Mucosa of rectum (tissue), 2 donors: ENCODE results near the gene STK39.

Source experiments
- H3K27ac ChIP-seq, 2 donors: one replicate each; pipeline ENCODE4 v1.7.0; 2013; ENCODE audit warnings: inconsistent platforms in 2 of 2, low read depth in 2 of 2, low read length in 2 of 2
- H3K27me3 ChIP-seq, 2 donors: one replicate each; pipeline ENCODE4 v1.7.0; 2013; ENCODE audit warnings: low read length in 2 of 2; ENCODE audit not compliant: control insufficient read depth in 2 of 2, insufficient read depth in 2 of 2
- H3K36me3 ChIP-seq, 2 donors: one replicate each; pipeline ENCODE4 v1.7.0; 2013; ENCODE audit warnings: low read length in 2 of 2; ENCODE audit not compliant: control insufficient read depth in 2 of 2, insufficient read depth in 2 of 2
- H3K4me1 ChIP-seq, 2 donors: one replicate each; pipeline ENCODE4 v1.7.0; 2013; ENCODE audit warnings: low read length in 2 of 2, mild to moderate bottlenecking in 1 of 2; ENCODE audit not compliant: control insufficient read depth in 2 of 2, insufficient read depth in 2 of 2
- H3K4me3 ChIP-seq, 2 donors: one replicate each; pipeline ENCODE4 v1.7.0; 2013; ENCODE audit warnings: low read length in 2 of 2
- H3K9ac ChIP-seq, 2 donors: one replicate each; pipeline ENCODE4 v1.7.0; 2013; ENCODE audit warnings: low read length in 2 of 2, low read depth in 1 of 2, mild to moderate bottlenecking in 1 of 2
- H3K9me3 ChIP-seq, 2 donors: one replicate each; pipeline ENCODE4 v1.7.0; 2013; ENCODE audit warnings: low read length in 2 of 2; ENCODE audit not compliant: control insufficient read depth in 2 of 2
- donor health status: healthy.
- donor health status: Normal muscosa, but diverticular disease.

Gene STK39

DNA sequence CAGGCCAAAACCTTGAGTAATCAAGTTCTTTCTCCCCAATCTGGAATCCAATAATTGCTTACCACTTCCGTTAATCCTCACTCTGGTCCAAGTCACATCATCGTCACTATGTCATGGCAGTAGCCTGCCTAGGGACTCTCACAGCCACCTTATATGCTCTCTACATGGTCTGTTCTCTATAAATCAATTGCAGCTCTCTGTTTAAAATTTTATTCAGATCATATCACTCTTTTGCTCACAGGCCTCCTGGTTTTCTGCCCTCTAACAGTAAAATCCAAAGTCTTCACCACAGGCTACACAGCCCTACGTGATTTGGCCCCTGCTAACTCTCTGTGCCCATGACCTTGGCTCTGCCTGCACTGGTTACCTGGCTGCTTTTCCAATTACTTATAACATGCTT is 188.7 kb downstream of the STK39 start:
- Histone ChIP-seq H3K27me3 (no peaks in the 10 kb centered on the region), H3K9ac (no peak overlapping the region), H3K36me3 (peaks cover 15 to 19% of the 10 kb centered on the region in 2 donors), H3K4me1 (no peaks in the 10 kb centered on the region), H3K9me3 (no peaks in the 10 kb centered on the region), H3K27ac (no peak overlapping the region), H3K4me3 (no peak overlapping the region)

DNA sequence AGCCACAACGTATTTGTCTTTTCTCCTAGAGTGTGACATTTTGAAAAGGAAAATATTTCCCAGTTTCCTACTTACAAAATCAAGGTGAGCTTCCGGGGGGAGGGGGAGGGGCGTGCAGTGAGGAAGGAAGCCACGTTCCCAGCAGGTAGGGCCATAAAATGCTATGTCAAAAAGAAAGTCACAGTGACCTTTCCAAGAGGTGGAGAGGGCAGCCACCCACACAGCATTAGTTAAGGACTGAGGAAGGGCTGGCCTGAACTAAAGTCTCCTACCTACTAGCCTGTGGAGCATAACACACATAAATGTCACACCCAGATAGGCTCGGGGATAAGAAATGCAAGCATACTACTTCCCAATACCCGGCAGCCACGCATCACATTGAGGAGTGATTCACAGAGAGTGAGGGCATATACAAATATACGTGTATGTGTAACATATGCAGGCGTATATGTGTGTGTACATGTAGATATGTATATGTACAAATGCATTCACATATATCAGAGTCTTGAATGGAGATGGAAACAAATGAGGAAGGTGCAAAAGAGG is 191.1 kb downstream of the STK39 start:
- Histone ChIP-seq H3K27me3 (no peaks in the 10 kb centered on the region), H3K4me1 (no peaks in the 10 kb centered on the region), H3K9me3 (no peaks in the 10 kb centered on the region), H3K9ac (no peak overlapping the region), H3K36me3 (peaks cover 8 to 12% of the 10 kb centered on the region in 2 donors), H3K27ac (no peak overlapping the region), H3K4me3 (no peak overlapping the region)

DNA sequence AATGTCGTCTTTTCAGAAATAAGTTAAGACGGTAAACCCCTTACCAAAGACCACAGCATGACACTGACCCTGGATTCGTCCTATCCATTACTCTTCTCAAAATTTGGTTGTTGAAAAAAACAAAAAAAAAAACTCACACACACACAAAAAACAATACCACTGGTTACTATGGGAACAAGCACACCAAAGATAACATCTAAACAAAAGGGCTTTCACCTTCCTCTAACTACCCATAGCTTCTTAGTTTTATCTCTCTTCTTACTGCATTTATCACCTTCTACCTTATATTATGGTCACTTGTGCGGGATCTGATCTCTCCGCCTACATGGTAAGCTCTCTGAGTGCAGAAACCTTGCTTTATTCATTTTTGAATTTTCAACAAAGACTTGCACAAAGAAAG is 192.7 kb downstream of the STK39 start:
- Histone ChIP-seq H3K9me3 (no peaks in the 10 kb centered on the region), H3K9ac (no peak overlapping the region), H3K27me3 (no peaks in the 10 kb centered on the region), H3K4me1 (no peaks in the 10 kb centered on the region), H3K27ac (no peak overlapping the region), H3K4me3 (no peak overlapping the region), H3K36me3 (peaks cover 2 to 9% of the 10 kb centered on the region in 2 donors)

DNA sequence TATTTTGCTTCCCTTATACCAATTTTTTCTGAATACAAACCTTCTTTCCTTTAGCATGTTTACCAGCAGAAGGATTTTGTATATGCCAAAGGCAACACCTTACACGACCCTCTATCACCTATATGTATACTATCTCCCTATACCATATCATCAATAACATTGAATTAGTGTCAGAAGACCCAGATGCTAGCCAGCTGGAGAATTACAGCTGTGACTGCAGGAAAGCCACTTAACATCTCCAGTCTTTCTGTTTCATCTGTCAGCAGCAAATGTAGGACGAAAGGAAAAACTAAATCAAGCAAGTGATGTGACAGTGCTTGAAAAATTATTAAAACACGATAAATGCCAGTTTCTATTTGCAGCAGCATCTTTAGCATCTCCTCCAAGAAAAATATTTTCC is 193.7 kb downstream of the STK39 start:
- Histone ChIP-seq H3K27ac (no peak overlapping the region), H3K4me3 (no peak overlapping the region), H3K9me3 (no peaks in the 10 kb centered on the region), H3K27me3 (no peaks in the 10 kb centered on the region), H3K9ac (no peak overlapping the region), H3K36me3 (peaks cover 2% of the 10 kb centered on the region in 2 donors), H3K4me1 (no peaks in the 10 kb centered on the region)

DNA sequence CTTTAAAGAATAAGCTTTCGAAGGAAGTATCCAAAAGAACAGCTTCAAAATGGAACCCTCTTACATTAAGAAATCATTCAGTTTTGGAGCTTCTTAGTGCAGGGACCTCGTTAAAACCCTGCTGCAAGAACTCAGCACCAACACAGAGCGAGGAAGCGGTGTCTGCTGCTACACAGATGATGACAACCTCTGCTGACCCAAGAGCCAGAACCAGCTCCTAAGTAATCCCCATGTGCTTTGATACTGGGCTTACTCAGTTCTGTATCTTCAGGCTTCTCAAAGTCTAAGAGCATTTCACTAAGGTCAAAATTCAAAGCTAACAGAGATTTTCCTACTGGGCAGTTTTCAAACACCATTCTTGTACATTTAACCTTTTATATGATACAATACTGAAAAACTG is 194.6 kb downstream of the STK39 start:
- H3K27me3 ChIP-seq, result no peaks in the 10 kb centered on the region
- no peaks in the 10 kb centered on the region for H3K4me1 ChIP-seq
- no peak overlapping the region for H3K4me3 ChIP-seq
- H3K9me3 ChIP-seq, result no peaks in the 10 kb centered on the region
- peaks cover 2% of the 10 kb centered on the region in 2 donors for H3K36me3 ChIP-seq
- H3K9ac ChIP-seq, result no peak overlapping the region
- no peak overlapping the region for H3K27ac ChIP-seq

DNA sequence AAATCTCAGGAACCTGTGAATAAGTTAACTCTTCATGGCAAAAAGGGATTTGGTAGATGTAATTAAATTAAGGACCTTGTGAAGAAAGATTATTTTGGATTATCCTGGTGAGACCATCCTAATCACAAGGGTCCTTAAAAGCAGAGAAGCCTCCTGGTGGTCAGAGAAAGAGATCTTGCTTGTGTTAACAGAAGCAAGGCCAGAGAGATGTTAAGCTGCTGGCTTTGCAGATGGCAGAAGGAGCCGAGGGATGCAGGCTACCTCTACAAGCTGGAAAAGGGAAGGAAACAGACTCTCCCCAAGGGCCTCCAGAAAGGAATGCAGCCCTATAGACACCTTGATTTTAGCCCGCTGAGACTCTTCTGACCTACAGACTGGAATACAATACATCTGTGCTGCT is 197.0 kb downstream of the STK39 start:
- Histone ChIP-seq H3K27me3 (no peaks in the 10 kb centered on the region), H3K4me3 (no peak overlapping the region), H3K36me3 (peaks cover 0 to 2% of the 10 kb centered on the region in 2 donors), H3K9ac (no peak overlapping the region), H3K4me1 (no peaks in the 10 kb centered on the region), H3K9me3 (no peaks in the 10 kb centered on the region), H3K27ac (no peak overlapping the region)

DNA sequence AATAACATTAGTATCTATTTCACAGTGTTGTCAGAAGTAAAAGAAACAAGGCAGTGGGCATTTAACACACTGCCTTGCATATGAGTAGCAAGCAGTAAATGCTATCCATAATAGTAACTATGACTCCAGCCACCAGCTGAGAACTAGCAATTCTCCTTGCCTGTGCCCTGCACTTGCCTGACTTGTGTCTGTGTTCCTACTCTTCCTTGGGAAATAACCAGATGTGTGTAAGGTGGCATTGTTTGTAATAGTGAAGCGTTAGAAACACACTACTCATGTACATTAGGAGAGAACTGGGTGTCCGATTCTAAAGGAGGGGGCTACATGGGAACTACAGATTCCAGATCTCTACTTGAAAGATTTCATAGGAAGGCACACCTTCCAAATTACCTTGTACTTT is 197.8 kb downstream of the STK39 start:
- H3K27me3 ChIP-seq, result no peaks in the 10 kb centered on the region
- no peak overlapping the region for H3K4me3 ChIP-seq
- no peak overlapping the region for H3K9ac ChIP-seq

DNA sequence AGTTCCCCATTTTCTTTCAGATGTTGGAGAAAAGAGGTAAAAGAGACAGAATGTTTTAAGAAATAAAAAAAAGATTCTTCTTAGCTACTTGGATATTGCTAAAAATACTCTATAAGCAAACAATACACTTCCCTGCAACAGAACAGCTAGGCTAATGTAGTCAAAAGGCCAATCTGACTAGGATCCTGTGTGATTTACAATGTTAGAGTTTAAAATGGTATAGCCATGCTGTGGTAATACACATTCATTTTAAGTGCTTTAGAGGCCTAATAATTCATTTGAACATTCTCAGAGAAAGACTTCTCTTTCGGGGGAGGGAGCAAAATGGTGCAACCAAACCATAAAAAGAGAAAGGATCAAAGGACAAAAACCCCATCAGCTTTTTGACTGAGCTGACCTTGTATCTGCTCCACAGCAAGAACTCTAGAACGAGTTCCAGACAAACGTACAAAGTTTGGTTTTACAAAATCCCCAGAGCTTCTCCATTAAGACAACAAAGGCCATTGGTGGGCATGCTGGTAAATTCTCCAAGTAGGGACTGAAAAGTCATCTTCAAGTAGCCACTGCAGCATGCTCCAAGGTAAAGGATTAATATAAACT is 200.2 kb downstream of the STK39 start:
- no peaks in the 10 kb centered on the region for H3K27me3 ChIP-seq

More for the DNA sequence above, 197.8 kb downstream of the STK39 start:
- Histone ChIP-seq H3K9me3 (no peaks in the 10 kb centered on the region), H3K27ac (no peak overlapping the region), H3K4me1 (no peaks in the 10 kb centered on the region), H3K36me3 (peaks cover 0 to 2% of the 10 kb centered on the region in 2 donors)

DNA sequence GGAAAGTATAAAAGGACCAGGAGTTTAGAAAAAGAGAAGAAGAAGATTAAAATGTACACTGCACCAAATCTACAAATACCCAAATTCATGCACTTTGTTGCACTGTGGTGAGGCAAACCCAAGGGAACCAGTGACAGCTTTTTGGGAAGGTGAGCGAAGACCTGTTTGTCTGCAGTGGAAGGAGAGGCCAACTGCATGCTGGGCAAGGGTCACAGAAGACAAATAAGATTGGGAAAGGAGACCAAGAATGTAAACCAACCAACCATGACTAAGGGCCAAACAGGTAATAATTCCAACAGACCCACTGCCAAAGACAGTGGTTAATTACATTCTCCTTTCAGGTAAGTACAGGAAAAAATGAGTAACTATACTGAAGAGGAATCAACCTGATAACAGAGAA is 202.8 kb downstream of the STK39 start:
- Histone ChIP-seq H3K9ac (no peak overlapping the region), H3K9me3 (no peaks in the 10 kb centered on the region), H3K27ac (no peak overlapping the region)

More for the DNA sequence above, 200.2 kb downstream of the STK39 start:
- H3K9ac ChIP-seq, result no peak overlapping the region
- no peaks in the 10 kb centered on the region for H3K9me3 ChIP-seq
- no peaks in the 10 kb centered on the region for H3K4me1 ChIP-seq
- H3K36me3 ChIP-seq, result peaks cover 0 to 2% of the 10 kb centered on the region in 2 donors
- H3K4me3 ChIP-seq, result no peak overlapping the region
- H3K27ac ChIP-seq, result no peak overlapping the region

DNA sequence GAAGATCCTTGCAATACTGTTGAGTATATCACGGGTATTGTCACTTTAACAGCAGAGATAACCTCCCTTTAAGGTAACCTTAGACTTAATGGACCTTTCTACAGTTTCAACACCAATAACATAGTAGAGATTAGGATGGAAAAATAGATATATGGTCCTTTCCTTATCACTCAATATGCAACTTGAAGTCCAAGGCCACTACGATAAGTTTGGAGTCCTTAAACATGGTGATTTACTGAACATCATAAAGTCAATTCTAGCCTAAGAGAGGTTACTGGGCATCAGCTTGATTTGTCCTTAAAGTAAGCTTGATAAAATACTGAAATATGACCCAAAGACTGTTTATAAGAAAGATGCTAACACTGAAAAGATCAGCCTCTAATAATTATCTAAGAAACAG is 203.2 kb downstream of the STK39 start:
- Histone ChIP-seq H3K4me1 (no peaks in the 10 kb centered on the region), H3K4me3 (no peak overlapping the region), H3K27me3 (no peaks in the 10 kb centered on the region), H3K9ac (no peak overlapping the region), H3K27ac (no peak overlapping the region), H3K9me3 (no peaks in the 10 kb centered on the region), H3K36me3 (no peaks in the 10 kb centered on the region)

More for the DNA sequence above, 202.8 kb downstream of the STK39 start:
- Histone ChIP-seq H3K4me1 (no peaks in the 10 kb centered on the region), H3K27me3 (no peaks in the 10 kb centered on the region), H3K36me3 (no peaks in the 10 kb centered on the region), H3K4me3 (no peak overlapping the region)
